K562 (cell line): ENCODE measurements around the gene GRIN2D. TPM values are rescaled to one million over a fixed set of nuclear protein-coding genes. Genes with fewer than 3 reads are reported as not detected.

Experiments used
- BRD9 ChIP-seq: fragments of 450-650 bp; IDR thresholded peaks from 2 replicates; pipeline ENCODE4 v1.6.1; 2018; ENCODE audit warnings: low read depth; ENCODE audit not compliant: partially characterized antibody
- EGR1 ChIP-seq: fragments of 450-650 bp; conservative IDR thresholded peaks from 2 replicates; pipeline ENCODE4 v1.6.1; 2017; ENCODE audit warnings: mild to moderate bottlenecking
- SMARCA5 ChIP-seq: fragments of 450-650 bp; IDR thresholded peaks from 2 replicates; pipeline ENCODE4 v1.6.1; 2016
- STAT5B ChIP-seq: fragments of 250-450 bp; sonication (Bioruptor Pico); IDR thresholded peaks from 2 replicates; pipeline ENCODE4 v1.8.0; 2021; ENCODE audit warnings: mild to moderate bottlenecking, inconsistent platforms
- ZZZ3 ChIP-seq: fragments of 450-650 bp; IDR thresholded peaks from 2 replicates; pipeline ENCODE4 v1.6.1; 2016; ENCODE audit warnings: antibody characterized with exemption, mild to moderate bottlenecking, moderate library complexity
- polyA plus RNA-seq, 8 experiments: library from polyadenylated mRNA; depleted of rRNA in 4 of 8; stranded (reverse) in 5 of 8; unstranded in 3 of 8; fragments of >200 nt; fragmentation: Nextera tagmentation in 2 of 8; fragmentation: Illumina TruSeq in 1 of 8; extraction: Ambion mirVana in 2 of 8; extraction: Trizol in 1 of 8; gene quantifications; 2 replicates each; pipeline versions ENCODE4 v1.2.1 to v1.2.3, GENCODE V29; 2011 to 2014; ENCODE audit warnings: inconsistent platforms in 1 of 8, missing spikeins in 1 of 8
- total RNA-seq, 7 experiments: library from RNA; depleted of rRNA in 6 of 7; stranded (reverse); fragments of >200 nt in 6 of 7; fragmentation: Illumina TruSeq in 2 of 7; extraction: Trizol in 2 of 7; gene quantifications; 2 replicates each; pipeline versions ENCODE4 v1.2.1 to v1.2.3, GENCODE V29; 2011 to 2021; ENCODE audit warnings: low replicate concordance in 1 of 7
- TF ChIP-seq, protein P1 (sequence below): fragments of 450-650 bp; formaldehyde crosslinking; IDR thresholded peaks from 2 replicates; pipeline ENCODE4 v1.4.0; 2020; ENCODE audit warnings: mild to moderate bottlenecking, moderate library complexity
- TF ChIP-seq, protein P2 (sequence below): fragments of 450-650 bp; conservative IDR thresholded peaks from 2 replicates; pipeline ENCODE4 v1.6.1; 2016; ENCODE audit warnings: missing genetic modification characterization, low read depth, mild to moderate bottlenecking, missing compliant biosample characterization, moderate library complexity
- TF ChIP-seq, protein P3 (sequence below): sonication (generic); formaldehyde crosslinking; IDR thresholded peaks from 2 replicates; pipeline ENCODE4 v1.8.1; 2023; ENCODE audit warnings: missing genetic modification reagents, mild to moderate bottlenecking, borderline replicate concordance
- TF ChIP-seq, protein P4 (sequence below): fragments of 450-650 bp; formaldehyde crosslinking; IDR thresholded peaks from 2 replicates; pipeline ENCODE4 v1.4.0; 2020; ENCODE audit warnings: mild to moderate bottlenecking, mixed read lengths

Gene GRIN2D
- total and polyA plus RNA-seq, 9 of the 15 experiments (the other 6 are each of a cell fraction or from before 2014, with no cell fraction given): 0.32 to 31.5 (median 1.8) TPM

DNA sequence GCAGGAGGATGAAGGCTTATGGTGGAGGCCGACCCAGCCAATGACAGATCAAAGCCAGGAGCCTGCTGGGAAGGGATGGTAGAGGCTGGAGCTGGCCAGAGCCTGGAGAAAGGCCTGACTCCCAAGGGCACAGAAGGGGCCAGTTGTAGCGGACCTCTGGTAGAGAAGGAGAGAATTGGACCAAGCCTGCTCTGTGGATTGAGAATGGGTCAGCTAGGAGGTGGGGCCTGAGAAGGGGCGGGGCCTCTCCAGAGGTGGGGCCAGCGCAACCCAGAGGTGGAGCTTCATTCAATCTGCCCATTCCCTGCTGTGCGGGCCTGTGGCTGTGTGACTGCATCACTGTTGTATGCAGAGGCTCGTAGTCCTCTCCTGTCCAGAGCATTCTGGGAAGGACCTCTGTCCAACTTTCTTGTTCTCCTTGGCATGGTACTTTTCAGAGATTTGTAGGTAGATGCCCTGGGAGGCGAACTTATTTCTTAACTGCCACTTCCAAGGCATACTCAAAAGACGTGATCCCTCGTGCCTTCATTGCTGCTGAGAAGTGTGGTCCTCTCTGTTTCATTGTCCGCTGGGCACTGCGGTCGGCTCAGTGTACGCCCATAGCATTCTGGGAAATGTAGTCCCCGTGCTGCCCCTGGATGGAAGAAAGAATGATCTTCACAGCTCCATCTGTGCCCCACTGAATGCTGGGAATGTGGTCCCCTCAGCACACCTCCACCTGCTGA, 6.7 kb downstream of the GRIN2D start (continued):
- TF ChIP-seq, protein P1, sequence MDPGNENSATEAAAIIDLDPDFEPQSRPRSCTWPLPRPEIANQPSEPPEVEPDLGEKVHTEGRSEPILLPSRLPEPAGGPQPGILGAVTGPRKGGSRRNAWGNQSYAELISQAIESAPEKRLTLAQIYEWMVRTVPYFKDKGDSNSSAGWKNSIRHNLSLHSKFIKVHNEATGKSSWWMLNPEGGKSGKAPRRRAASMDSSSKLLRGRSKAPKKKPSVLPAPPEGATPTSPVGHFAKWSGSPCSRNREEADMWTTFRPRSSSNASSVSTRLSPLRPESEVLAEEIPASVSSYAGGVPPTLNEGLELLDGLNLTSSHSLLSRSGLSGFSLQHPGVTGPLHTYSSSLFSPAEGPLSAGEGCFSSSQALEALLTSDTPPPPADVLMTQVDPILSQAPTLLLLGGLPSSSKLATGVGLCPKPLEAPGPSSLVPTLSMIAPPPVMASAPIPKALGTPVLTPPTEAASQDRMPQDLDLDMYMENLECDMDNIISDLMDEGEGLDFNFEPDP: no peak
- TF ChIP-seq ZZZ3: no peak
- TF ChIP-seq STAT5B (CRISPR knock-in tag): no peak
- no peak for TF ChIP-seq SMARCA5
- no peak for TF ChIP-seq EGR1
- TF ChIP-seq, protein P2, sequence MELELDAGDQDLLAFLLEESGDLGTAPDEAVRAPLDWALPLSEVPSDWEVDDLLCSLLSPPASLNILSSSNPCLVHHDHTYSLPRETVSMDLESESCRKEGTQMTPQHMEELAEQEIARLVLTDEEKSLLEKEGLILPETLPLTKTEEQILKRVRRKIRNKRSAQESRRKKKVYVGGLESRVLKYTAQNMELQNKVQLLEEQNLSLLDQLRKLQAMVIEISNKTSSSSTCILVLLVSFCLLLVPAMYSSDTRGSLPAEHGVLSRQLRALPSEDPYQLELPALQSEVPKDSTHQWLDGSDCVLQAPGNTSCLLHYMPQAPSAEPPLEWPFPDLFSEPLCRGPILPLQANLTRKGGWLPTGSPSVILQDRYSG (tag): no peak
- peak; percentile 48 for TF ChIP-seq BRD9
- TF ChIP-seq, protein P3, sequence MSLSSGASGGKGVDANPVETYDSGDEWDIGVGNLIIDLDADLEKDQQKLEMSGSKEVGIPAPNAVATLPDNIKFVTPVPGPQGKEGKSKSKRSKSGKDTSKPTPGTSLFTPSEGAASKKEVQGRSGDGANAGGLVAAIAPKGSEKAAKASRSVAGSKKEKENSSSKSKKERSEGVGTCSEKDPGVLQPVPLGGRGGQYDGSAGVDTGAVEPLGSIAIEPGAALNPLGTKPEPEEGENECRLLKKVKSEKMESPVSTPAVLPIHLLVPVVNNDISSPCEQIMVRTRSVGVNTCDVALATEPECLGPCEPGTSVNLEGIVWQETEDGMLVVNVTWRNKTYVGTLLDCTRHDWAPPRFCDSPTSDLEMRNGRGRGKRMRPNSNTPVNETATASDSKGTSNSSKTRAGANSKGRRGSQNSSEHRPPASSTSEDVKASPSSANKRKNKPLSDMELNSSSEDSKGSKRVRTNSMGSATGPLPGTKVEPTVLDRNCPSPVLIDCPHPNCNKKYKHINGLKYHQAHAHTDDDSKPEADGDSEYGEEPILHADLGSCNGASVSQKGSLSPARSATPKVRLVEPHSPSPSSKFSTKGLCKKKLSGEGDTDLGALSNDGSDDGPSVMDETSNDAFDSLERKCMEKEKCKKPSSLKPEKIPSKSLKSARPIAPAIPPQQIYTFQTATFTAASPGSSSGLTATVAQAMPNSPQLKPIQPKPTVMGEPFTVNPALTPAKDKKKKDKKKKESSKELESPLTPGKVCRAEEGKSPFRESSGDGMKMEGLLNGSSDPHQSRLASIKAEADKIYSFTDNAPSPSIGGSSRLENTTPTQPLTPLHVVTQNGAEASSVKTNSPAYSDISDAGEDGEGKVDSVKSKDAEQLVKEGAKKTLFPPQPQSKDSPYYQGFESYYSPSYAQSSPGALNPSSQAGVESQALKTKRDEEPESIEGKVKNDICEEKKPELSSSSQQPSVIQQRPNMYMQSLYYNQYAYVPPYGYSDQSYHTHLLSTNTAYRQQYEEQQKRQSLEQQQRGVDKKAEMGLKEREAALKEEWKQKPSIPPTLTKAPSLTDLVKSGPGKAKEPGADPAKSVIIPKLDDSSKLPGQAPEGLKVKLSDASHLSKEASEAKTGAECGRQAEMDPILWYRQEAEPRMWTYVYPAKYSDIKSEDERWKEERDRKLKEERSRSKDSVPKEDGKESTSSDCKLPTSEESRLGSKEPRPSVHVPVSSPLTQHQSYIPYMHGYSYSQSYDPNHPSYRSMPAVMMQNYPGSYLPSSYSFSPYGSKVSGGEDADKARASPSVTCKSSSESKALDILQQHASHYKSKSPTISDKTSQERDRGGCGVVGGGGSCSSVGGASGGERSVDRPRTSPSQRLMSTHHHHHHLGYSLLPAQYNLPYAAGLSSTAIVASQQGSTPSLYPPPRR (CRISPR knock-in tag): no peak
- TF ChIP-seq, protein P4, sequence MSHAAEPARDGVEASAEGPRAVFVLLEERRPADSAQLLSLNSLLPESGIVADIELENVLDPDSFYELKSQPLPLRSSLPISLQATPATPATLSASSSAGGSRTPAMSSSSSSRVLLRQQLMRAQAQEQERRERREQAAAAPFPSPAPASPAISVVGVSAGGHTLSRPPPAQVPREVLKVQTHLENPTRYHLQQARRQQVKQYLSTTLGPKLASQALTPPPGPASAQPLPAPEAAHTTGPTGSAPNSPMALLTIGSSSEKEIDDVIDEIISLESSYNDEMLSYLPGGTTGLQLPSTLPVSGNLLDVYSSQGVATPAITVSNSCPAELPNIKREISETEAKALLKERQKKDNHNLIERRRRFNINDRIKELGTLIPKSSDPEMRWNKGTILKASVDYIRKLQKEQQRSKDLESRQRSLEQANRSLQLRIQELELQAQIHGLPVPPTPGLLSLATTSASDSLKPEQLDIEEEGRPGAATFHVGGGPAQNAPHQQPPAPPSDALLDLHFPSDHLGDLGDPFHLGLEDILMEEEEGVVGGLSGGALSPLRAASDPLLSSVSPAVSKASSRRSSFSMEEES (CRISPR knock-in tag): no peak
